T-helper 2 cell treated with Interferon-gamma antibody and Interleukin-4, amounts not matched to agents 5 μg/mL and 100 μg/mL, for 36 hours (primary cell): ENCODE measurements around the gene TMSB10.

Experiments used
- DNase-seq: peaks from one replicate; pipeline ENCODE4 v3.0.0; 2021; ENCODE audit warnings: low spot score
- H3K27ac Mint-ChIP-seq: one replicate; pipeline ENCODE4 v1.8.0; 2021; ENCODE audit warnings: mild to moderate bottlenecking, mixed read lengths
- H3K27me3 Mint-ChIP-seq: one replicate; pipeline ENCODE4 v1.8.0; 2021; ENCODE audit warnings: low read depth, mixed read lengths
- H3K36me3 Mint-ChIP-seq: one replicate; pipeline ENCODE4 v1.8.0; 2021; ENCODE audit warnings: low read depth, mixed read lengths
- H3K4me1 Mint-ChIP-seq: one replicate; pipeline ENCODE4 v1.8.0; 2021; ENCODE audit warnings: low read depth, mixed read lengths
- H3K4me3 Mint-ChIP-seq: one replicate; pipeline ENCODE4 v1.8.0; 2022; ENCODE audit warnings: mild to moderate bottlenecking, moderate library complexity, mixed read lengths
- H3K9me3 Mint-ChIP-seq: one replicate; pipeline ENCODE4 v1.8.0; 2021; ENCODE audit warnings: mixed read lengths

TMSB10 gene

GRCh38 chr2:84884449-84884848, 21.0 kb upstream of the TMSB10 start:
- H3K27me3 Mint-ChIP-seq = no peaks in the 10 kb centered on the region
- peaks cover 2% of the 10 kb centered on the region for H3K36me3 Mint-ChIP-seq
- no peak for DNase-seq
- H3K27ac Mint-ChIP-seq = no peak overlapping the region
- H3K4me1 Mint-ChIP-seq = peaks cover 51% of the 10 kb centered on the region
- no peaks in the 10 kb centered on the region for H3K9me3 Mint-ChIP-seq
- H3K4me3 Mint-ChIP-seq = no peak overlapping the region

- peaks cover 2% of the 10 kb centered on the region for H3K36me3 Mint-ChIP-seq
- DNase-seq = no peak
- H3K27me3 Mint-ChIP-seq = no peaks in the 10 kb centered on the region
- H3K4me3 Mint-ChIP-seq = no peak overlapping the region
- H3K4me1 Mint-ChIP-seq = peaks cover 54% of the 10 kb centered on the region
- H3K27ac Mint-ChIP-seq = no peak overlapping the region
- no peaks in the 10 kb centered on the region for H3K9me3 Mint-ChIP-seq
Measured at GRCh38 chr2:84885111-84885510, 20.3 kb upstream of the TMSB10 start.

DNA sequence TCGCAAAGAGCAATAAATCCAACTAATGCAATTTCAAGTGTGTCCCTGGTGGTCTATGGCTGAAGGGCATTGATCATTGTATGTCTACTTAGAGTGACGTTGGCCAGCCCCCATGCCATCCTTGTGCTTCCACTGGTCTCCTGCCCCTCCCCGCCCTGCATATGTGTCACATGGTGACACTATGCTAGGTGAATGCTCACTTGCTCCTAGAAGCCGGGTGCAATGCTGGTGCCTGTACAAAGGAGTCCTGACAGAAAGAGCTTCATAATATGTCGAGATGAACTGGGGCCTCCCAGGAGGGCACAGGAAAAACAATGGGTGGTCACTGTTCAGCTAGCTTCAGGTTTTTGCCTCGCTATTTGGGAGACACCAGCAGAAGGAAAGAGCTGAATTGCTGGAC, 18.7 kb upstream of the TMSB10 start:
- DNase-seq = no peak
- Mint-ChIP-seq H3K27ac (peak overlapping the region; percentile 75), H3K4me1 (peaks cover 57% of the 10 kb centered on the region), H3K36me3 (no peaks in the 10 kb centered on the region), H3K27me3 (no peaks in the 10 kb centered on the region), H3K4me3 (peak overlapping the region; percentile 8), H3K9me3 (no peaks in the 10 kb centered on the region)

DNA sequence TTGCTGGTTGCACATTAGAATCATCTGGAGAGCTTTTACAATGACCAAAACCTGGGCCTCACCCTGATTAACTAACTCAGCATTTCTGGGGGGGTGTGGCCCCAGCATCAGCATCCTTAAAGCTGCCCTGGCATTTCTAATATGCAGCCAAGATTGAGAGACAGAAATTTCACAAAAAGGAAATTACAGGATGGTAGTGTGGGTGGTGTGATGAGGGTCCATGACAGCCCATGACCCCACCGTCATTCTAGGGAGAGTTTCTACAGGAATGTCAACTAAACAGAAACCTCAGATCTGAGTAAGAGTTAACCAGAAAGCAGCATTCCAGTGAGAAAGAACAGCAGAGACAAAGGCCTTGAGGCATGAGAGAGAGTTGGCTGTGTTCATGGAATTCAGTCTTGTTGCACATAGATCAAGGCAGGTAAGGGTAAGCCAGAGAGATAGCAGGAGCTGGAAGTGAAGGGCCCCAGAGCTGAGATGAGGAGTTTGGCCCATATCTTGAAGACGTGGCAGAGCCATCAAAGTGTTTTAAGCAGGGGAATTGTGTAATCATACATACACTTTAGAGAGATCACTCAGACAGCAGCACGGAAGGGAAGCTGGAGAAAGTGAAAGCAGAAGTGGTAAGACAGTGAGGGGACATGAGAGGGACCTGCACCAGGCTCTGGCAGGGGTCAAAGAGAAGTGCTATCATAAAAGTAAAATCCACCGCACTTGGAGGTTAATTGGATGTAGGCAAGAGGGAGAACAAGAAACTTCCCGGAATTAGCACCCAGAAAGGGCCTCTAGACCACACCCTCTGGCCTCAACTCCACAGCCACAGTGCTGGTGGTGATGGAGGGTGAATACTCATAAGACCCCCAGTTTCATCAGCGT, 16.8 kb upstream of the TMSB10 start:
- H3K27ac Mint-ChIP-seq = peak overlapping the region; percentile 97
- peaks cover 46% of the 10 kb centered on the region for H3K4me1 Mint-ChIP-seq
- DNase-seq = peak; percentile 55
- H3K9me3 Mint-ChIP-seq = no peaks in the 10 kb centered on the region
- H3K36me3 Mint-ChIP-seq = no peaks in the 10 kb centered on the region
- H3K4me3 Mint-ChIP-seq = peak overlapping the region; percentile 81
- H3K27me3 Mint-ChIP-seq = no peaks in the 10 kb centered on the region

DNA sequence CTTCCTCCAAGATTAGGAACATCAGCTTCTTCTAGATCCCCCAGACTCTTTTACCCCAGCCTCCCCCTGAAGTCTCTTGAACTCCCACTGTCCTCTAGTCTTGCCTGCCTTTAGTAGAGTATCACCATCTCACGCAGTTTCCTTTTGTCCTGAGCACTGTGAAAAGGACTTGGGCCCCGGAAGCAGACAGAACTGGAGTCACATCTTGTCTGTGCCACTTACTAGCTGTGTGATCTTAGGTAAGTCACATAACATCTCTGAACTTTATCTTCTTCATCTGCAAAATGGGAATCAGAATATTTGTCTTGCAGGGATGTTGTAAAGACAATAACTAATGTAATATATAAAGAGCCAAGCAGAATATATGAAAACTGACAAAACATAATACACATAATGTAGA, 16.1 kb upstream of the TMSB10 start:
- H3K36me3 Mint-ChIP-seq = no peaks in the 10 kb centered on the region
- peak overlapping the region; percentile 97 for H3K27ac Mint-ChIP-seq
- peak overlapping the region; percentile 81 for H3K4me3 Mint-ChIP-seq
- DNase-seq = no peak
- H3K9me3 Mint-ChIP-seq = no peaks in the 10 kb centered on the region
- H3K4me1 Mint-ChIP-seq = peaks cover 47% of the 10 kb centered on the region
- H3K27me3 Mint-ChIP-seq = no peaks in the 10 kb centered on the region

- Mint-ChIP-seq H3K27me3 (no peaks in the 10 kb centered on the region), H3K4me1 (peaks cover 62% of the 10 kb centered on the region), H3K27ac (no peak overlapping the region), H3K9me3 (no peaks in the 10 kb centered on the region), H3K4me3 (no peak overlapping the region), H3K36me3 (no peaks in the 10 kb centered on the region)
- no peak for DNase-seq
Measured at GRCh38 chr2:84891355-84892010, 14.0 kb upstream of the TMSB10 start.

GRCh38 chr2:84894131-84894586, 11.3 kb upstream of the TMSB10 start:
- H3K27me3 Mint-ChIP-seq = no peaks in the 10 kb centered on the region
- peaks cover 61% of the 10 kb centered on the region for H3K4me1 Mint-ChIP-seq
- no peaks in the 10 kb centered on the region for H3K9me3 Mint-ChIP-seq
- H3K4me3 Mint-ChIP-seq = peak overlapping the region; percentile 47
- peak overlapping the region; percentile 84 for H3K27ac Mint-ChIP-seq
- H3K36me3 Mint-ChIP-seq = peaks cover 2% of the 10 kb centered on the region
- no peak for DNase-seq

DNA sequence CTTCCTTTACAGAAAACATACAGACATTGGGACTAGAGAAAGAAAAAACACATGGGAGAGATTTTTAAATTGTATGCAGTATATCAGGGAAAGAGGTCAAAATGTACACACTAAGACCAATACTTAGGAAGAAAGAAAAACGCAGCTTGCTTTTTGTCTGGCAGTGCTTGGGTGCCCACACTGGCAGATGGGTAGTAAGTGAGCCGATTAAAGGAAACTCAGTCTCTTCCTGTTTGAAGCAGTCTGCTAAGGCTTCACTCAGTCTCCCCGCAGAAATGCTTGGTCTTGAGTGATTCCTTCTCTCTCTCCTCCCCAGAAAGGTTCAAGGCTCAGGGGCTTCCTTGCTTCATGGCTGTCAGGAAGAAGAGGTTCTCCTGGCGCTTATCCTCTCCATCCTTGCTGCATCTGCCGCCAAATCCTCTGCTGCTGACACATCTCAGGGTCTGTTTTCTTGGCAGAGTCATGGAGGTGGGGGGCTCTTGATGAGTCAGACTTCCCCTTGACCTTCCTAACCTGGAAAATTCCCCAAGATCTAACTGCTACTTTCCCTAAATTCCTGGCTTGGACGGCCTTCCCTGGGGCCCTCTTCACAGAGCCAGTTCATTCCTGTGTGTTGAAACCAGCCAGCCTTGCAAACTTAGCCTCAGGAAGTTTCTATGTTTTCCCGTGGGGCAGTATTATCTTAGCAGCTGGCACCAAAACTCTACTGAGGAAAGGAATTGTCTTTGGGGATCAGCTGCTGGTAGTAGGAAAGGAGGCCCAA, 10.5 kb upstream of the TMSB10 start:
- H3K4me3 Mint-ChIP-seq = peak overlapping the region; percentile 47
- H3K27me3 Mint-ChIP-seq = no peaks in the 10 kb centered on the region
- H3K4me1 Mint-ChIP-seq = peaks cover 58% of the 10 kb centered on the region
- H3K27ac Mint-ChIP-seq = peak overlapping the region; percentile 84
- H3K36me3 Mint-ChIP-seq = peaks cover 2% of the 10 kb centered on the region
- H3K9me3 Mint-ChIP-seq = no peaks in the 10 kb centered on the region
- DNase-seq = no peak

- peaks cover under 1% of the 10 kb centered on the region for H3K9me3 Mint-ChIP-seq
- H3K27me3 Mint-ChIP-seq = no peaks in the 10 kb centered on the region
- peaks cover 2% of the 10 kb centered on the region for H3K36me3 Mint-ChIP-seq
- peaks cover 64% of the 10 kb centered on the region for H3K4me1 Mint-ChIP-seq
- H3K27ac Mint-ChIP-seq = no peak overlapping the region
- no peak overlapping the region for H3K4me3 Mint-ChIP-seq
- DNase-seq = no peak
Measured at GRCh38 chr2:84896567-84896966, 8.9 kb upstream of the TMSB10 start.

DNA sequence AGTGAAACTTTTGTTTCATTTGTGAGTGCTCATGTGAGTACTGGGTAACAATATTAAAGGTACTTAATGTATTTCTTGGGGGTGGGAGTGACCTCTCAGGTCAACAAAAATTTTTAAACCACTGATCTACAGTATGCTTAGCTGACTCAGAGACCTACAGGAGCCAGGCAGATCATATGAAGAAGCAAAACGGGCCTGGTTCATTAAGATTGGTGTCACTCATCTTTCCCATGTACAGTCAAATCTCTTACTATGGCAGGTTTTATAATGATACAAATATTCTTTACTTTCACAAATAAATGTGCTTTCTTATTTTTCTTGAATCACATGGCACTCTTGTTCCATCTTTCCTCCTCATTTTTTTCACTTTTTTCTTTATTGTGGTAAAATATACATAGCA, 7.7 kb upstream of the TMSB10 start:
- peaks cover 3% of the 10 kb centered on the region for H3K9me3 Mint-ChIP-seq
- peaks cover 66% of the 10 kb centered on the region for H3K4me1 Mint-ChIP-seq
- H3K4me3 Mint-ChIP-seq = peak overlapping the region; percentile 71
- H3K36me3 Mint-ChIP-seq = peaks cover 8% of the 10 kb centered on the region
- no peaks in the 10 kb centered on the region for H3K27me3 Mint-ChIP-seq
- H3K27ac Mint-ChIP-seq = peak overlapping the region; percentile 92
- no peak for DNase-seq

DNA sequence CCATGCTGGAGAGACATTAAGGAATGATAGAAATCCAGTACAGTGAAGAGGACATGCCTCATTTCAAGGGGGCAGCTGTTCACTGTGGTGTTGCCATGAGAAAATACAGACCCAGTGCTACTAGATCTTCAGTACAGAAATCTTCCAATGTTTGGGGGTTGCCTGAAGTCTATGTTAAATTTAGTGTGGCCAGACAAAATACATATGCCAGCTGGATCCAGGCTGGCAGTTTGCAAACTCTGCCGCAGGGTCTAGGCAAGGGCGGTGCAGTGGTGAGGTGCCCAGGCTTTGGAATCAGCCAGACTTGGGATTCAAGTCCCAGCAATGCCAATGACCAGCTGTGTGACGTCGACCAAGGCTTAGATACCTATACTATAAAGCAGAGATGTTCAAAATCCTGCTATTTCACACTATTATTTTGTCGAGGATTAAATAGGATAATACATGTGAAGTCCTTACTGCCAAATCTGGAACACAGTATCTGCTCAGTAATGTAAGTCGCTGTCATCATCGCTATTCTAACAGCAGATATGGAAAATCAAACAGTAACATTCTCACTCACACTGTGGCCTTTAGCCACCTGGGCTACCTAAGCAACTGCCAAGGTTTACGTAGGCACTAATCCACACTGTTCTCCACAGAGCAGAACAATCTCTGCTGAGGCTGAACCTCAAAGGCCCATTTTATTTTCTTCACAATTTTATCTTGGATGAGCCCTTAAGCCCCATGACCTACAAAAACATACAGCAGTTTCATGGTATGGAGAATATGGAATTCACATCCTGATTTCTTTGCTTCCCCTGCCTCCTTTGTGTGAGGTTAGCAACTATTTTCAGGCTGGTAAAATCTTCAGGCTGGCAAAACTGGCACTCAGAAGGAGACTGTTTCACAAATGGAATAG, 5.9 kb upstream of the TMSB10 start:
- Mint-ChIP-seq H3K4me1 (peaks cover 71% of the 10 kb centered on the region), H3K27ac (peak overlapping the region; percentile 9), H3K27me3 (no peaks in the 10 kb centered on the region), H3K36me3 (peaks cover 8% of the 10 kb centered on the region), H3K9me3 (peaks cover 3% of the 10 kb centered on the region), H3K4me3 (no peak overlapping the region)
- DNase-seq = no peak

- H3K4me3 Mint-ChIP-seq = no peak overlapping the region
- peaks cover 61% of the 10 kb centered on the region for H3K4me1 Mint-ChIP-seq
- H3K9me3 Mint-ChIP-seq = peaks cover 3% of the 10 kb centered on the region
- H3K36me3 Mint-ChIP-seq = peaks cover 11% of the 10 kb centered on the region
- H3K27ac Mint-ChIP-seq = peak overlapping the region; percentile 7
- H3K27me3 Mint-ChIP-seq = no peaks in the 10 kb centered on the region
- DNase-seq = no peak
Measured at GRCh38 chr2:84900971-84901370, 4.5 kb upstream of the TMSB10 start.

GRCh38 chr2:84901593-84902120, 3.8 kb upstream of the TMSB10 start:
- Mint-ChIP-seq H3K36me3 (peaks cover 18% of the 10 kb centered on the region), H3K27me3 (no peaks in the 10 kb centered on the region), H3K4me1 (peaks cover 55% of the 10 kb centered on the region), H3K4me3 (no peak overlapping the region), H3K9me3 (peaks cover 3% of the 10 kb centered on the region), H3K27ac (no peak overlapping the region)
- DNase-seq = no peak
